Stimulated activated CD4-positive, alpha-beta T cell treated with anti-CD3 and anti-CD28 coated beads, Interleukin-12 subunit alpha, Interleukin-12 subunit beta, amount 100 ng/mL, for 48 hours (primary cell): ENCODE measurements around the gene C1D.
"Not testable (repeated sequence)": the region's sequence is repeated elsewhere in the genome, so short reads cannot be mapped to it uniquely, and the experiment has no call there.

Experiments
- DNase-seq, 3 donors: peaks; one replicate each; pipeline ENCODE4 v3.0.0-alpha.2; 2020; ENCODE audit warnings: low read depth in 2 of 3, low spot score in 1 of 3

C1D gene

GRCh38 chr2:68062680-68063387 is at the start of gene C1D:
C1D (minus strand) TSS chr2:68063004; CDS start chr2:68047310, 15,694 bp downstream.
- peak; percentile 87 to 94 (median 92) for DNase-seq

GRCh38 chr2:68110102-68110501 is 47.3 kb upstream of the C1D start:
- DNase-seq: no peak

- DNase-seq: no peak
Measured at GRCh38 chr2:68108120-68108519, 45.3 kb upstream of the C1D start.

GRCh38 chr2:68107475-68107874 is 44.7 kb upstream of the C1D start:
- DNase-seq: no peak

GRCh38 chr2:68104111-68104835 is 41.5 kb upstream of the C1D start:
- DNase-seq: no peak

- no peak for DNase-seq
Measured at GRCh38 chr2:68103709-68104055, 40.9 kb upstream of the C1D start.

- no peak for DNase-seq
Measured at GRCh38 chr2:68103030-68103708, 40.4 kb upstream of the C1D start.

- no peak for DNase-seq
Measured at GRCh38 chr2:68100189-68100588, 37.4 kb upstream of the C1D start.

- no peak for DNase-seq
Measured at GRCh38 chr2:68099260-68099659, 36.5 kb upstream of the C1D start.

- no peak for DNase-seq
Measured at GRCh38 chr2:68098291-68098797, 35.5 kb upstream of the C1D start.

- DNase-seq: no peak
Measured at GRCh38 chr2:68094111-68094510, 31.3 kb upstream of the C1D start.

GRCh38 chr2:68093634-68094033 is 30.8 kb upstream of the C1D start:
- DNase-seq: no peak

- DNase-seq: no peak
Measured at GRCh38 chr2:68091439-68092034, 28.7 kb upstream of the C1D start.

- DNase-seq: no peak
Measured at GRCh38 chr2:68089961-68090360, 27.2 kb upstream of the C1D start.

GRCh38 chr2:68088940-68089339 is 26.1 kb upstream of the C1D start:
- DNase-seq: no peak

- DNase-seq: no peak
Measured at GRCh38 chr2:68086166-68086565, 23.4 kb upstream of the C1D start.

GRCh38 chr2:68083346-68083745 is 20.5 kb upstream of the C1D start:
- no peak for DNase-seq

- no peak for DNase-seq
Measured at GRCh38 chr2:68074050-68074449, 11.2 kb upstream of the C1D start.

GRCh38 chr2:68063797-68064646 is 1.2 kb upstream of the C1D start:
- DNase-seq: not testable (repeated sequence)

GRCh38 chr2:68060652-68061051 is 2.2 kb downstream of the C1D start:
- no peak for DNase-seq
